Pancreas (tissue), 10 donors: Measurements from ENCODE around the gene MRO. TPM values are rescaled to one million over a fixed set of nuclear protein-coding genes. Genes with fewer than 3 reads are reported as not detected.

Experiments
- ATAC-seq, 4 donors: fragments of 200-7000 bp; cut with Tn5 transposase; one replicate each; pipeline versions ENCODE4 v1.8.0 to v1.9.1; 2020; ENCODE audit warnings: mild to moderate bottlenecking in 4 of 4, moderate library complexity in 4 of 4
- DNase-seq, 6 donors: peaks; one replicate each; pipeline ENCODE4 v3.0.0-alpha.2; 2020
- FAIRE-seq: peaks from 2 replicates; lab custom pipeline; 2012; peaks lifted over from hg19 to GRCh38; lab: Jason Lieb, UNC
- H3K27ac ChIP-seq, 4 donors: fragments of 200-600 bp; sonication (generic); 1 replicate in 3 of 4; 2 replicates in 1 of 4; pipeline versions ENCODE4 v1.5.0 to v1.8.0; 2020
- H3K27me3 ChIP-seq, 4 donors: fragments of 200-600 bp; one replicate each; pipeline ENCODE4 v1.8.0; 2021
- H3K36me3 ChIP-seq, 3 donors: fragments of 200-600 bp; sonication (generic) in 1 of 3; one replicate each; pipeline versions ENCODE4 v1.5.0 to v1.8.0; 2020 to 2021
- H3K4me1 ChIP-seq, 3 donors: fragments of 200-600 bp; one replicate each; pipeline ENCODE4 v1.8.0; 2021
- H3K4me3 ChIP-seq, 4 donors: fragments of 200-600 bp; sonication (generic) in 2 of 4; one replicate each; pipeline versions ENCODE4 v1.5.0 to v1.8.0; 2020 to 2021
- H3K9me3 ChIP-seq, 4 donors: fragments of 200-600 bp; one replicate each; pipeline ENCODE4 v1.8.0; 2021
- WGBS, 2 donors: extraction: QIAGEN DNeasy Blood & Tissue Kit; methylation state at CpG; one replicate each; pipeline ENCODE4 v1.1.7; 2013; 5-methylcytosine and 5-hydroxymethylcytosine counted together
- intact Hi-C, 3 donors: fragments of 100-400 bp; cut with DNase I; formaldehyde crosslinking; loops; one replicate each; pipeline versions ENCODE4 v1.11.1 to v1.14.2; 2022
- polyA plus RNA-seq, 2 donors: library from polyadenylated mRNA; stranded (reverse); fragments of 200-250 nt; gene quantifications; one replicate each; pipeline ENCODE4 v1.2.3, GENCODE V29; 2013
- total RNA-seq, 6 donors: library from RNA; stranded (reverse); fragmentation: NEBNext Ultra II Directional in 4 of 6; extraction: Animal tissue kit (Norgen Biotek cat#: 25700) in 4 of 6; gene quantifications; one replicate each; pipeline versions ENCODE4 v1.2.1 to v1.2.4, GENCODE V29; 2021 to 2023
- TF ChIP-seq, protein P1 (sequence below), 4 donors: fragments of 200-600 bp; sonication (generic) in 3 of 4; IDR thresholded peaks; one replicate each; pipeline versions ENCODE4 v1.5.0 to v1.8.0; 2021; ENCODE audit warnings: antibody characterized with exemption in 4 of 4
- donor health status: healthy with polysubstance abuse.
- donor health status: DM: no; HTN: no; CAD: no; lungs with moderate emphysema.
- donor health status: DM: no; HTN: no; CAD: no.
- donor health status: control.
- donor health status: control.
- donor health status: Bipolar disorder and iron deficiency.
- donor health status: DM: yes; HTN: yes; CAD: no.
- donor health status: DM: no; HTN: no; CAD: no.
- donor health status: DM: no; HTN: no; CAD: no.
- donor health status: DM: yes; HTN: yes; CAD: no.

MRO gene
- total and polyA plus RNA-seq, 8 donors = 0.19 to 3.9 (median 1.1) TPM

DNA sequence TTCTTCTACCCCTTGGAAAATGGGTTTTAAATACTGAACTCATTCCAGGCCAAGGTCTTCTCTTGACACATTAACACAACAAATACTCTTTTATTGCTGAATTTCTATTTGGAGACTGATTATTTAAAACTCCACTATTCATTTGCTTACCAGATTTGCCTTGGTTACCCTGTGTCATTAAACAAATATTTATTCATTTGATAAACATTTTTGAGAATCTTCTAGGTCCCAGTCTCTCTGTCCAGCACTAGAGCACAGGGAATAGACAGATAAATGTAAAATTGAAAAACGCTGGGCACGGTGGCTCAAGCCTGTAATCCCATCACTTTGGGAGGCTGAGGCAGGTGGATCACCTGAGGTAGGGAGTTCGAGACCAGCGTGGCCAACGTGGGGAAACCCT, 9.8 kb upstream of the MRO start:
- H3K4me1 ChIP-seq = peaks cover 0 to 7% (median 0%) of the 10 kb centered on the region in 3 donors
- no peak for FAIRE-seq
- no peaks in the 10 kb centered on the region for H3K36me3 ChIP-seq
- no peak for ATAC-seq
- no peak for DNase-seq
- intact Hi-C loops = loop anchor here in 1 of 3 donors (10.0 kb wide), 1 partner anchor 225 kb away; no protein-coding TSS in a partner anchor
- H3K27ac ChIP-seq = no peak overlapping the region
- WGBS, 2 donors = 51 to 73% methylated on average over 5 of the region's 5 CpGs
- no peak overlapping the region for H3K4me3 ChIP-seq
- TF ChIP-seq, protein P1, sequence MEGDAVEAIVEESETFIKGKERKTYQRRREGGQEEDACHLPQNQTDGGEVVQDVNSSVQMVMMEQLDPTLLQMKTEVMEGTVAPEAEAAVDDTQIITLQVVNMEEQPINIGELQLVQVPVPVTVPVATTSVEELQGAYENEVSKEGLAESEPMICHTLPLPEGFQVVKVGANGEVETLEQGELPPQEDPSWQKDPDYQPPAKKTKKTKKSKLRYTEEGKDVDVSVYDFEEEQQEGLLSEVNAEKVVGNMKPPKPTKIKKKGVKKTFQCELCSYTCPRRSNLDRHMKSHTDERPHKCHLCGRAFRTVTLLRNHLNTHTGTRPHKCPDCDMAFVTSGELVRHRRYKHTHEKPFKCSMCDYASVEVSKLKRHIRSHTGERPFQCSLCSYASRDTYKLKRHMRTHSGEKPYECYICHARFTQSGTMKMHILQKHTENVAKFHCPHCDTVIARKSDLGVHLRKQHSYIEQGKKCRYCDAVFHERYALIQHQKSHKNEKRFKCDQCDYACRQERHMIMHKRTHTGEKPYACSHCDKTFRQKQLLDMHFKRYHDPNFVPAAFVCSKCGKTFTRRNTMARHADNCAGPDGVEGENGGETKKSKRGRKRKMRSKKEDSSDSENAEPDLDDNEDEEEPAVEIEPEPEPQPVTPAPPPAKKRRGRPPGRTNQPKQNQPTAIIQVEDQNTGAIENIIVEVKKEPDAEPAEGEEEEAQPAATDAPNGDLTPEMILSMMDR (IDR thresholded peaks at IDR 0.05) = no peak
- H3K9me3 ChIP-seq = no peaks in the 10 kb centered on the region
- H3K27me3 ChIP-seq = no peaks in the 10 kb centered on the region

DNA sequence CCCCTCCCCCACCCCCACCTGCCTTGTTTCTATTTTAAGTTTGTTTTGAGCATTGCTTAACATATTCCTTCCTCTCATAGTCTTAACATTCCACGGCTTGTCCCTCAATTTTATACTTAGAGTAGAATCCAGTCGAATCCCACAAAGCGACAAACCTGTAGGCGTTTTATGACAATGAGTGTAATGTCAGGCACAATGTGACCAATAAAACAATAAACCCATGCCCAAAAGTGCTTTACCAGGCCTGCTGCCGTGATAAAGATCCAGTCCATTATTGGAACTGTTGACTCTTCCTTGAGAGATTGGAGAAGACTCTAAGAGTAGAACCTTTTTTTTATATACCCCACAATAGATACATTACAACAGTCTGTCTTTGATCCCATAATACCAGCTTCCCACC, 6.2 kb upstream of the MRO start:
- FAIRE-seq (no peak), DNase-seq (no peak), ATAC-seq (no peak)
- Histone ChIP-seq H3K27me3 (no peaks in the 10 kb centered on the region), H3K4me3 (no peak overlapping the region), H3K36me3 (no peaks in the 10 kb centered on the region), H3K4me1 (peaks cover 0 to 7% (median 0%) of the 10 kb centered on the region in 3 donors), H3K27ac (no peak overlapping the region), H3K9me3 (no peaks in the 10 kb centered on the region)
- TF ChIP-seq, protein P1 (IDR thresholded peaks at IDR 0.05) = no peak
- WGBS, 2 donors = 88 to 92% methylated on average over 5 of the region's 5 CpGs
- intact Hi-C loops = loop anchor here in 1 of 3 donors (10.0 kb wide), 1 partner anchor 229 kb away; no protein-coding TSS in a partner anchor

DNA sequence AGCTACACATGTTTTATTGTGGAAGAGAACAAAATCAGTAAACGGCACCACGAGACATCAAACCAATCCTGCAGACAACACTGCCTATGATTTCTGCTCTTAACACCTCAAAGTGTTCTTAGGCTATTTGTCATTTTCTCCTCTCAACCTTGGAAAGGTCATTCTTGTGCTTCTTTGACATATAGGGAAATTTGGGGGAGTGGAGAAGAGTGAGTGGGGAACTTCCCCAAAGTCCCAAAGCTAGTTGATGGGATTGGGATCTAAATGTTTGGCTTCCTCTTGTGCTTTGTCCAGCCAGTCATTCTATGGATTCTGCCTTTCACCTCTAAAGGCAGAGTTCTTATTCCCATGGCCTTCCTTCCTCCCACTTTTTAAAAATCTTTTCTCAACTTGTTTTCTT, 5.8 kb upstream of the MRO start:
- 92 to 95% methylated on average over 2 of the region's 2 CpGs for WGBS, 2 donors
- intact Hi-C loops = loop anchor here in 1 of 3 donors (10.0 kb wide), 1 partner anchor 229 kb away; no protein-coding TSS in a partner anchor
- TF ChIP-seq, protein P1 (IDR thresholded peaks at IDR 0.05) = no peak
- no peak for DNase-seq
- FAIRE-seq = no peak
- H3K9me3 ChIP-seq = no peaks in the 10 kb centered on the region
- ATAC-seq = no peak
- peaks cover 0 to 7% (median 0%) of the 10 kb centered on the region in 3 donors for H3K4me1 ChIP-seq
- no peak overlapping the region for H3K4me3 ChIP-seq
- H3K36me3 ChIP-seq = no peaks in the 10 kb centered on the region
- no peaks in the 10 kb centered on the region for H3K27me3 ChIP-seq
- no peak overlapping the region for H3K27ac ChIP-seq

DNA sequence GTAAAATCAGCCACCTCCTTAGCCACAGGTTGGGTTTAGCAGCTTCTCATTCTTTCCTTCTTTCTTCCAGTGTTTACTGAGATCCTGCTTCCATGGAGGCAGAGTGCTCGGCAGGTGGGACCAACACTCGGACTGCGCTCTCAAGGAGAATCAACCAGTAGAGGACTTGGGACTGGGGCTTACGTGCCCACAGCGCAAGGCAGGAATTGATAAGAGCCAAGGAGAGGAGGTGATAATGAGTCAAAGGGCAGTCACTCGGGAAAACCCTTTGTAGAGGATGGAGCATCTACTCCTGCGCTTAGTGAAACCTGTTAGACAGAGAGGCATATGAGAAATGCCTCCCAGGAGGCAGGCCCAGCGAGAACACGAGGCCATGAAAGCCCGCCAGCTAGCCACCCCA, 2.9 kb upstream of the MRO start:
- DNase-seq (no peak), ATAC-seq (no peak), FAIRE-seq (no peak)
- 89 to 91% methylated on average over 10 of the region's 10 CpGs for WGBS, 2 donors
- Histone ChIP-seq H3K36me3 (no peaks in the 10 kb centered on the region), H3K27me3 (no peaks in the 10 kb centered on the region), H3K4me3 (no peak overlapping the region), H3K4me1 (peaks cover 0 to 6% (median 5%) of the 10 kb centered on the region in 3 donors), H3K27ac (no peak overlapping the region), H3K9me3 (no peaks in the 10 kb centered on the region)
- intact Hi-C loops = loop anchor here in 1 of 3 donors (10.0 kb wide), 1 partner anchor 232 kb away; no protein-coding TSS in a partner anchor
- TF ChIP-seq, protein P1 (IDR thresholded peaks at IDR 0.05) = no peak

DNA sequence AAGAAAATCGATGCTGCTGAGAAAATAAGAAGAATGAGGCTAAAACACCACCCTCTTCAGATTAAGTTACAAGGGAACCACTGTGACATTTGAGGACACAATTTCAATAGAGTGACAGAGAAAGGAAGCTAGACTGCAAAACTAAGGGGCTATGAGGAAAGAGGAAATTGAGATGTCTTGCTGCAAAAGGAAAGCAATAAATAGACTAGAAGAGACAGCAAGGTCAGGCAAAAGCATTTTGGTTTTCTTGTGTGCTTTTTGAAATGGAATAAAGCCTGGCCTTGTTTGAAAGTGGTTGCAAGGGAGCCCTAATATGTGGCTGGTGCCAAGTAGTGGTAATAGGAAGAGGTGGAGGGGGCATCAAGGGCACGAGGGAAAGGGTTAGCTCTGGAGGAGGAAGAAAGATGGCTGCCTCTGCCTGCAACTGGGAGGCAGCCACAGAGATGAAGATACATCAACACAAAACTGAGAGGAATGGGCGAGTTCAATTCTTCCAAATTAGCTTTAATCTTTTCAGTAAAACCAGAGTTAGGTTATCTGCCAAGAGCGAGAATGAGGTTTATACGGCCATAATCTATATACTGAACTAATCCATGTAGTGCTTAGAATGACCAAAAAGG, 1.2 kb upstream of the MRO start:
- no peak for ATAC-seq
- no peak overlapping the region for H3K4me3 ChIP-seq
- no peak overlapping the region for H3K27ac ChIP-seq
- WGBS, 2 donors = 62 to 72% methylated on average over 5 of the region's 5 CpGs
- intact Hi-C loops = loop anchor here in 1 of 3 donors (10.0 kb wide), 1 partner anchor 234 kb away; no protein-coding TSS in a partner anchor
- H3K9me3 ChIP-seq = no peaks in the 10 kb centered on the region
- FAIRE-seq = no peak
- no peaks in the 10 kb centered on the region for H3K36me3 ChIP-seq
- no peak for DNase-seq
- TF ChIP-seq, protein P1 (IDR thresholded peaks at IDR 0.05) = no peak
- H3K4me1 ChIP-seq = peaks cover 0 to 6% (median 5%) of the 10 kb centered on the region in 3 donors
- no peaks in the 10 kb centered on the region for H3K27me3 ChIP-seq
